Activated CD4-positive, alpha-beta T cell treated with anti-CD3 and anti-CD28 coated beads, Interleukin-2, Interleukin-4, amounts not matched to agents 100 ng/mL and 50 ng/mL, durations not matched to agents 16 hours and 8 hours (primary cell): ENCODE measurements around the gene HTR3A.

Experiments used
- DNase-seq: peaks from one replicate; pipeline ENCODE4 v3.0.0-alpha.2; 2020; ENCODE audit warnings: low spot score

The HTR3A gene

DNA sequence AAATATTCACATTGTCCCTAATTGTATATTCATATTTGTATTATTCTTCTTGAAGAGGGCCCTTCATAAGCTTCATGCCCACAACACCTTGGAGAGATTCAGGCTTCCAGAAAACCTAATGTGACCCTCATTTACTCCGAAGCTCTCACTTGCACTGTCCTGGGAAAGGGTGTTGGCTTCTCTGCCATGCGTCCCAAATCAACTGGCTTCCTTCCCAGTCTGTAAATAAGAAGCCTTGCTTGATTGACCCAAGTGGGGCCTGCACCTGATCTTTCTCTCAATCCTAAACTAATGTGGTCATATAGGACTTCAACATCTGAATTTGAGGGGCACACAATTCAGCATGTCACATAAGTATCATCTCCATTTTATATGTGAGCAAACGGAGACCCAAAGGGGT is 44.1 kb downstream of the HTR3A start:
- DNase-seq = no peak

DNA sequence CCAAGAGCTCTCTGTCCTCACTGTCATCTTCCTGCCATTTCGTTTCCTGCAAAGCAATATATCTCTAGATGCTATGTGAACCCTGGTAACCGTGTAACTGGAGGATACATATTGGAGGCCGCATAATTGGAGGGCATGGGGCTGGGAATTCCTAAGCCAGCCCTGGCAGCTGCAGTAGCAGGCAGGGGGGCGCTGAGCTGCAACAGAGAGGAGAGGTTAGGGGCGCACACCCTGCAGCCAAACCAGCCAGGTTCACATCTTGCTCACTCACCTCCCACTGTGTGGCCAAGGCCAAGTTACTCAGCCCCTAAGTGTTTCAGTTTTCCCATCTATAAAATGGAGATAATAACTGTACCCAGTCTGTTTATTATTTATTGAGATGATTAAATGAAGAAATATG is 44.7 kb downstream of the HTR3A start:
- DNase-seq = no peak

DNA sequence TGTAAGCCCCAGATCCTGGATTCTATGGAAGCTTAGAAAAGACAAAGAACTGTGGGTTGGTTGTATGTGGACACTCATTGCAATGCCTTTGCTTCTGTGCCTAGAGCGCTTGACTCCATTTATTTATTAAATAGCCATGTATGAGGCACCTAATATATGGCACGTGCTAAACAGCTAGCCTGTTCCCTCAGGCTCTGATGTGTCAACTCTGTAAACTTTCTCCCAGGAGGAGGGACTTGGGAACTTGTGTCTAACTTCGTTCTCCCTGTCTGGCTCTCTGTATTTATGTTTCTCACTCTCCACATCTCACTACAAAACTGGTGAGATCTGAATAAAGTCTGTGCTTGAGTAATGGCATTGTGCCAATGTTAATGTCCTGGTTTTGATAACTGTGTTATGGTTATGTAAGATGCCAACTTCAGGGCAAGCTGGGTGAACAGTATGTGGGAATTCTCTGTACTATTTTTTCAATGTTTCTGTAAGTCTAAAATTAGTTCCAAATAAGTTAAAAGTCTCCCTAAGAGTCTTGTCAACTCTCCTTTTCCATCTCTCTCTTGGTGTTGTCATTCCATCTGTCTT is 50.5 kb downstream of the HTR3A start:
- DNase-seq = no peak

DNA sequence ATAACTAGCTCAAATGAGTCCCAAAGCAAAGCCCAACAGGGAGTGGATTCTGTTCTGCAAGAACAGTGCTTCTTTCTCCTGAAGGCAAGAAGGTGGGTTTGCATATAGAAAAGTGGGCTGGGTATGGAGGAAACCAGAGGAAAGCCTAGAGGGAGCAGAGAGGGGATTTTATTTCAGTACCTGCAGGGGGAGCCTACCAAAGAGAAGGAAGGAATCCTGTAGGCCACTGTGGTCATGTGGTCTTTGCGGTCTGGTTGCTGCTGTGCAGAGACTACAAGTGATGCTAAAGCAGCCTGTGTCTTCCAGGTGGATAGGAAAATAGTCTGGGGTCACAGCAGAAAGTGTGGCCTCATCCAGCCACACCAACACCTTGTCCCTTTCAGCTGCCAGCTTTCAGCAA is 51.4 kb downstream of the HTR3A start:
- peak; percentile 5 for DNase-seq

GRCh38 chr11:114027391-114027790 is 52.5 kb downstream of the HTR3A start:
- no peak for DNase-seq

- no peak for DNase-seq
Measured at GRCh38 chr11:114027926-114028325, 53.0 kb downstream of the HTR3A start.

- DNase-seq = no peak
Measured at GRCh38 chr11:114031246-114031966, 56.5 kb downstream of the HTR3A start.

DNA sequence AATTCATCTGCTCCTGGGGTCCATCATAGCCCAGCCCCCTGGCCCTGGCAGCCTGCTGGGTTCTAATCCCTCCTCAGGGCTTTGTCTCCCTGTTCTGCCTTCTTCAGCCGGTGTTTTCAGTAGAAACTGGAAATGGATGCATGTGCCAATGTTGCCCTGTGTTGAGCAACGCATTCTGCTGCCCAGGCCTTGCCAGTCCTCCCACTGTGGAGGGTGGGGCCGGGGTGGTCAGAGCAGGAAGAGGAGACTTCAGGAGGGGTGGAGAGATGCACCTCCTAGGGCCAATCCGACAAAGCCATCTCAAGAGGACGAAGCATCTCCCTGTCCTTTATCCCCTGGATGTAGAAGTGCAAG is 57.0 kb downstream of the HTR3A start:
- DNase-seq = no peak

- DNase-seq = no peak
Measured at GRCh38 chr11:114033066-114033465, 58.2 kb downstream of the HTR3A start.

DNA sequence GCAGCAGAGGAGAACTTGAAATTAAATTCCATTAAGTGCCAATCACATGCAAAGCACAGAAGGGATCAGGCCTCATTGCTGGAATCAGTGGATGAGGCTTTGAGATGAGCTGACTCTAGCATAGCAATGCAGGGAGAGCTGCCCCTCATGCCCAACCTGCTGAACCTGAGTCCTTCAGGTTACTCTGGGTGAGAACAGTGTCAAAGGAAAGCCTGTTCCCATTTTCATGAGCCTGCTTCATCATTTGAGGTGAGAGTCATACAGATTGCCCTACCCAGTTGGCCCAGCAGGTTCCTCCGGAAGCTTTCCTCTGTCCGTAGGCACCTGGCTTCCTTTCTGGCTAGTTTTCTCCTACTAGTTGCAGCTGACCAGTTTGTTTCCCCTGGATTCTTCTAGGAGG is 58.7 kb downstream of the HTR3A start:
- DNase-seq = no peak

DNA sequence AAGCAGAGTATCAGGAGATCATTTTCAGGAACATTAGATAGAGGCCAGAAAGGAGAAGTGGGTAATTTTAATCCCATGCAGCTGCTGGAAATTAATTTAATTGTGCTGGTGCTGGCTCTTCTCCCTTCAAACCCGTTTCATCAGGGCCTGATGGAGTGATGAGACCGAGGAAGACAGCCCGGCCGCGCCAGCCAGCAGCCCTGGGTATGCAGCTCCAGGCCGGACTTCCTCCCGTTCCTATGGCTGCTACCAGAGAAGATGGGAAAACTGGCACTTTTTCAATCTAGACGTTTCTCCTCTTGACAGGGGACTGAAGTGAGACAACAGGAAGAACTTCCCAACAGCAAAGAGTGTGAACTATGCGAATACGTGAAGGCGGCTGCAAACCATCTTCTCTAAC is 60.0 kb downstream of the HTR3A start:
- no peak for DNase-seq

- peak; percentile 43 for DNase-seq
Measured at GRCh38 chr11:114036147-114036811, 61.4 kb downstream of the HTR3A start.

DNA sequence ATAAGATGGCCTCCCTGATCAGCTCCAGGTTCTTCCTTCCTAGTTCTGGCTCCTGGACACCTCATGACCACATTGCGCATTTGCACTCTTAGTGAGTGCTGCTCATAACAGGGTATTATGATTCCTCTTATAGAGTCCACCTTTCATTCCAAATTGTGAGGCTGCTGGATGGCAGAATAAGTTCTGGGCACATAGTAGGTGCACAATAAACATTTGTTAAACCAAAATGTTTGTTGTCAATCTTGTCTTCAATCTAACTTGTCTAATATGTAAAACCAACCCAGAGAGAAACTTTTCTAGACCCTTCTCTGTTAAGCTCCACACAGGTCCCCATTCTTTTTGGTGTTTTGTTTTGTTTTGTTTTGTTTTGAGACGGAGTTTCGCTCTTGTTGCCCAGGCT is 62.0 kb downstream of the HTR3A start:
- DNase-seq = no peak

GRCh38 chr11:114039551-114039950 is 64.6 kb downstream of the HTR3A start:
- DNase-seq = no peak
